A673 (cell line): ENCODE measurements around the gene ADAMTS14. TPM values are rescaled to one million over a fixed set of nuclear protein-coding genes. Genes with fewer than 3 reads are reported as not detected.

Experiments used
- BruUV-seq: library from RNA; stranded (reverse); fragments of 400-500 nt; replicated peaks from 2 replicates; lab custom pipeline; 2021; lab: Mats Ljungman, UMichigan
- CTCF ChIA-PET: fragments of 300-600 bp; sonication (Branson Sonifier 250); formaldehyde crosslinking; loops from one replicate; lab custom pipeline; 2022; ENCODE audit warnings: antibody characterized with exemption; lab: Charles Lee
- POLR2A ChIA-PET: fragments of 300-600 bp; sonication (Branson Sonifier 250); formaldehyde crosslinking; loops from one replicate; lab custom pipeline; 2022; ENCODE audit warnings: antibody characterized with exemption; ENCODE audit not compliant: low non-redundant PET; lab: Charles Lee
- DNase-seq: peaks from one replicate; pipeline ENCODE4 v3.0.0-alpha.2; 2015; ENCODE audit warnings: low spot score
- H3K27ac ChIP-seq: fragments of 200-600 bp; sonication (generic); 2 replicates; pipeline ENCODE4 v1.5.1; 2016; ENCODE audit warnings: mixed run types, low read depth, mild to moderate bottlenecking, mixed read lengths, antibody characterized with exemption, low read length; ENCODE audit not compliant: poor library complexity, severe bottlenecking
- H3K27me3 ChIP-seq: fragments of 200-600 bp; sonication (generic); replicated peaks from 2 replicates; pipeline ENCODE4 v1.6.1; 2017; ENCODE audit warnings: mixed run types, low read depth, mild to moderate bottlenecking, mixed read lengths, antibody characterized with exemption, low read length; ENCODE audit not compliant: insufficient read depth, poor library complexity
- H3K36me3 ChIP-seq: fragments of 200-600 bp; sonication (generic); 2 replicates; pipeline ENCODE4 v1.6.1; 2016; ENCODE audit warnings: mixed run types, mild to moderate bottlenecking, mixed read lengths, antibody characterized with exemption, low read length; ENCODE audit not compliant: insufficient read depth, poor library complexity, severe bottlenecking
- H3K4me1 ChIP-seq: fragments of 200-600 bp; sonication (generic); 2 replicates; pipeline ENCODE4 v1.6.1; 2017; ENCODE audit warnings: mixed run types, mild to moderate bottlenecking, mixed read lengths, antibody characterized with exemption, low read length; ENCODE audit not compliant: insufficient read depth, poor library complexity, severe bottlenecking
- H3K4me3 ChIP-seq: fragments of 200-600 bp; sonication (generic); 2 replicates; pipeline ENCODE4 v1.5.1; 2016; ENCODE audit warnings: low read depth, mixed run types, mild to moderate bottlenecking, mixed read lengths, low read length; ENCODE audit not compliant: poor library complexity, severe bottlenecking
- H3K9me3 ChIP-seq: fragments of 200-600 bp; sonication (generic); 2 replicates; pipeline ENCODE4 v1.6.1; 2016; ENCODE audit warnings: mixed run types, low read depth, mild to moderate bottlenecking, mixed read lengths, antibody characterized with exemption, low read length; ENCODE audit not compliant: poor library complexity, severe bottlenecking
- EZH2 ChIP-seq: fragments of 200-600 bp; sonication (generic); IDR thresholded peaks from 2 replicates; pipeline ENCODE4 v1.6.1; 2017; ENCODE audit warnings: borderline replicate concordance, low read depth, mild to moderate bottlenecking, mixed read lengths, antibody characterized with exemption, low read length; ENCODE audit not compliant: poor library complexity, severe bottlenecking
- intact Hi-C: fragments of 100-400 bp; cut with micrococcal nuclease; formaldehyde crosslinking; loops from one replicate; pipeline ENCODE4 v1.10.0; 2022; ENCODE audit not compliant: unreplicated experiment
- total RNA-seq: library from RNA; stranded (reverse); gene quantifications from 2 replicates; pipeline ENCODE4 v1.2.3, GENCODE V29; 2021
- TF ChIP-seq, protein P1 (sequence below): fragments of 300-800, 200-600 bp; sonication (generic); conservative IDR thresholded peaks from 2 replicates; pipeline ENCODE4 v1.5.1; 2017; ENCODE audit warnings: low read depth, mild to moderate bottlenecking, antibody characterized with exemption, low read length, moderate library complexity, mixed read lengths

Gene ADAMTS14
- total RNA-seq, 1 experiment from 2014 or later = 0.21 TPM

DNA sequence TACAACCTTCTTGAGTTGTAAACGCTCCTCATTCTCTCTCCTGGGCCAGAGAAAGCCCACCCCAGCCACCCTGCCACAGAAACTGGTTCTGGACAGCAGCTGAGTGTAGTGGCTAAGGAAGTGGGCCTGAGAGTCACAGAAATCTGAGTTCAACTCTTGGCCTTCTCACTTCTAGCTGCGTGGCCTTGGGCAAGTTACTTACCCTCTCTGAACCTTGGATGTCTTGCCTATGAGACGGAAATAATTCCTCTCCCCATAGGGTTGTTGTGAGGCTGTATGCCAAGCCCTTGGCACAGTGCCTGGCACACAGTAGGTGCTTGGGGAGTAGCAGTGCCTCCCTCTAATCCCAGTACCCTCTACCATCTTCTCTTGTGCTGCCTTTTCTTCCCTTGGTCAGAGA lies 51.5 kb downstream of the ADAMTS14 start:
- Histone ChIP-seq H3K27ac (no peak overlapping the region), H3K27me3 (no peaks in the 10 kb centered on the region), H3K4me1 (no peaks in the 10 kb centered on the region), H3K9me3 (no peaks in the 10 kb centered on the region), H3K36me3 (no peaks in the 10 kb centered on the region), H3K4me3 (no peak overlapping the region)
- CTCF ChIA-PET = no interaction called here
- DNase-seq = no peak
- no peak for TF ChIP-seq EZH2
- TF ChIP-seq, protein P1, sequence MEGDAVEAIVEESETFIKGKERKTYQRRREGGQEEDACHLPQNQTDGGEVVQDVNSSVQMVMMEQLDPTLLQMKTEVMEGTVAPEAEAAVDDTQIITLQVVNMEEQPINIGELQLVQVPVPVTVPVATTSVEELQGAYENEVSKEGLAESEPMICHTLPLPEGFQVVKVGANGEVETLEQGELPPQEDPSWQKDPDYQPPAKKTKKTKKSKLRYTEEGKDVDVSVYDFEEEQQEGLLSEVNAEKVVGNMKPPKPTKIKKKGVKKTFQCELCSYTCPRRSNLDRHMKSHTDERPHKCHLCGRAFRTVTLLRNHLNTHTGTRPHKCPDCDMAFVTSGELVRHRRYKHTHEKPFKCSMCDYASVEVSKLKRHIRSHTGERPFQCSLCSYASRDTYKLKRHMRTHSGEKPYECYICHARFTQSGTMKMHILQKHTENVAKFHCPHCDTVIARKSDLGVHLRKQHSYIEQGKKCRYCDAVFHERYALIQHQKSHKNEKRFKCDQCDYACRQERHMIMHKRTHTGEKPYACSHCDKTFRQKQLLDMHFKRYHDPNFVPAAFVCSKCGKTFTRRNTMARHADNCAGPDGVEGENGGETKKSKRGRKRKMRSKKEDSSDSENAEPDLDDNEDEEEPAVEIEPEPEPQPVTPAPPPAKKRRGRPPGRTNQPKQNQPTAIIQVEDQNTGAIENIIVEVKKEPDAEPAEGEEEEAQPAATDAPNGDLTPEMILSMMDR = no peak
- POLR2A ChIA-PET = interaction anchor here (0.5 kb wide), 1 partner anchor 144 kb away, joined by 4 read pairs; no protein-coding TSS in a partner anchor
- intact Hi-C loops = no loop called here
- no TSS peak for BruUV-seq

DNA sequence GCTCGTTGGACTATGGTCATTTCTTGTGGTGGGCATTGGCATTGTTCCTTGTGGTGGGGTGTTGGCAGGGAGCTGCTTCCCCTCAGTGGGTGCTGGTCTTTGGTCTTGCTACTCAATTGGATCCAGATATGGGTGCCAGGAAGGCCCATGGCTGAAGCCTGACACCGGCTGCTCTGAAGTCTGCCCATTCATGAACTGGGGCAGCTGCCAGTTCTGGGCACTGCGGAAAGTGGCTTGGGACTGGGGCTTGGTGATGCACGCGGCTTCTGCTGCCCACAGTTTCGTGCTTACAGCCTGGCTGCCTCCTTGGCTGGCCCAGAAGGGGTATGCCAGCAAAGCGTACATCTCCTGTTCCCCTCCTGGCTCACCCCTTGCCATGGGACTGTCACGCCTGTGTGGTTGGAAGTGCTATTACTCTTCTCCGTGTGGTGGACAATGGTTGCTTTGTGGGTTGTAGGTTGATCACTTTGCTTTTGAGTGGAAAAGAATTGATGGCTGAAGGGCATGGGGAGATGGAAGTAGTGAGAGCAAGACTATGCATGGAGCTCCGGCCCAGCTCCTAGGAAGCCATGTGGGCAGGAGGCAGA lies 54.7 kb downstream of the ADAMTS14 start:
- TF ChIP-seq, protein P1 = no peak
- no peak for TF ChIP-seq EZH2
- Histone ChIP-seq H3K27ac (no peak overlapping the region), H3K36me3 (no peaks in the 10 kb centered on the region), H3K4me1 (peaks cover 9% of the 10 kb centered on the region), H3K27me3 (no peaks in the 10 kb centered on the region), H3K4me3 (no peak overlapping the region), H3K9me3 (no peaks in the 10 kb centered on the region)
- POLR2A ChIA-PET = no interaction called here
- intact Hi-C loops = no loop called here
- BruUV-seq = no TSS peak
- DNase-seq = no peak
- CTCF ChIA-PET = no interaction called here

DNA sequence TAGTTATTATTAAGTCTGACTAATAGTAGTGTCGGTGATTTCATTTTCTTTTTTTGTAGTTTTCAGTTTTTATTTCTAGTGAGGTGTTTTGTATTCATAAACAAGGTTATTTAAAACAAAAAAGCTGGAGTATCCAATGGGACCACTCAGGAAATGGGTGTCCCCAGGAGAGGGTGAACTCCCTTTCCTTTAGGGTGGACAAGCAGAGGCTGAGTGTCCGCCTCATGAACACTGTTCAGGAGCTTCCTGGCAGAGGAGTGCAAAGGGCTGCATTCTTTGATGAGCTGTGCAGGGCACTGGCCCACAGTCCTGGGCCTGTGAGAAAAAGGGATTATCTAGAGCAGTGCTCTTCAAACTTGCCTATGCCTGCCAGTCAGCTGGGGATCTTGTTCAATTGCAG lies 56.0 kb downstream of the ADAMTS14 start:
- Histone ChIP-seq H3K36me3 (no peaks in the 10 kb centered on the region), H3K27me3 (no peaks in the 10 kb centered on the region), H3K4me1 (peaks cover 9% of the 10 kb centered on the region), H3K4me3 (no peak overlapping the region), H3K9me3 (no peaks in the 10 kb centered on the region), H3K27ac (no peak overlapping the region)
- no TSS peak for BruUV-seq
- no peak for DNase-seq
- TF ChIP-seq, protein P1 = no peak
- no peak for TF ChIP-seq EZH2
- ChIA-PET POLR2A (no interaction called here), CTCF (no interaction called here)
- intact Hi-C loops = no loop called here
